GM19328 (cell line): ENCODE results near the gene ICOSLG.
"Not testable (repeated sequence)": the region's sequence is repeated elsewhere in the genome, so short reads cannot be mapped to it uniquely, and the experiment has no call there.

Experiments used
- ATAC-seq: cut with Tn5 transposase; IDR thresholded peaks from one replicate; pipeline ENCODE4 v1.9.1; 2021; ENCODE audit warnings: mild to moderate bottlenecking, moderate library complexity; ENCODE audit not compliant: unreplicated experiment

Gene ICOSLG

GRCh38 chr21:44240842-44241241, at the start of gene ICOSLG:
ICOSLG (minus strand) TSS chr21:44240943; CDS start chr21:44240817, 126 bp downstream.
- peak; percentile 45 for ATAC-seq

- ATAC-seq: no peak
These were observed 48.8 kb upstream of the ICOSLG start for GRCh38 chr21:44289381-44290010.

GRCh38 chr21:44288251-44289110, 47.7 kb upstream of the ICOSLG start:
- no peak for ATAC-seq

GRCh38 chr21:44286716-44287632, 46.2 kb upstream of the ICOSLG start:
- ATAC-seq: no peak

- no peak for ATAC-seq
These were observed 45.5 kb upstream of the ICOSLG start for GRCh38 chr21:44286086-44286715.

GRCh38 chr21:44285138-44285992, 44.6 kb upstream of the ICOSLG start, which contains the start of gene AIRE:
AIRE (plus strand) TSS chr21:44285876; CDS start chr21:44286007, 131 bp downstream.
- ATAC-seq: no peak

- ATAC-seq: no peak
These were observed 43.2 kb upstream of the ICOSLG start for GRCh38 chr21:44283948-44284347.

GRCh38 chr21:44283211-44283785, 42.6 kb upstream of the ICOSLG start:
- ATAC-seq: not testable (repeated sequence)

GRCh38 chr21:44282370-44282769, 41.6 kb upstream of the ICOSLG start:
- ATAC-seq: no peak

- no peak for ATAC-seq
These were observed 41.1 kb upstream of the ICOSLG start for GRCh38 chr21:44281801-44282200.

GRCh38 chr21:44279354-44280260, 38.9 kb upstream of the ICOSLG start:
- ATAC-seq: no peak

GRCh38 chr21:44275041-44275440, 34.3 kb upstream of the ICOSLG start:
- ATAC-seq: no peak

GRCh38 chr21:44273046-44273445, 32.3 kb upstream of the ICOSLG start:
- no peak for ATAC-seq

- ATAC-seq: no peak
These were observed 31.6 kb upstream of the ICOSLG start for GRCh38 chr21:44272284-44272858.

- ATAC-seq: no peak
These were observed 31.0 kb upstream of the ICOSLG start for GRCh38 chr21:44271558-44272283.

- ATAC-seq: no peak
These were observed 28.3 kb upstream of the ICOSLG start for GRCh38 chr21:44269090-44269489.

GRCh38 chr21:44267655-44268142, 27.0 kb upstream of the ICOSLG start:
- ATAC-seq: no peak
